8988T (cell line): ENCODE results near the gene LRRC61.

Experiments used
- DNase-seq: peaks from one replicate; pipeline ENCODE4 v3.0.0; 2011

The LRRC61 gene

DNA sequence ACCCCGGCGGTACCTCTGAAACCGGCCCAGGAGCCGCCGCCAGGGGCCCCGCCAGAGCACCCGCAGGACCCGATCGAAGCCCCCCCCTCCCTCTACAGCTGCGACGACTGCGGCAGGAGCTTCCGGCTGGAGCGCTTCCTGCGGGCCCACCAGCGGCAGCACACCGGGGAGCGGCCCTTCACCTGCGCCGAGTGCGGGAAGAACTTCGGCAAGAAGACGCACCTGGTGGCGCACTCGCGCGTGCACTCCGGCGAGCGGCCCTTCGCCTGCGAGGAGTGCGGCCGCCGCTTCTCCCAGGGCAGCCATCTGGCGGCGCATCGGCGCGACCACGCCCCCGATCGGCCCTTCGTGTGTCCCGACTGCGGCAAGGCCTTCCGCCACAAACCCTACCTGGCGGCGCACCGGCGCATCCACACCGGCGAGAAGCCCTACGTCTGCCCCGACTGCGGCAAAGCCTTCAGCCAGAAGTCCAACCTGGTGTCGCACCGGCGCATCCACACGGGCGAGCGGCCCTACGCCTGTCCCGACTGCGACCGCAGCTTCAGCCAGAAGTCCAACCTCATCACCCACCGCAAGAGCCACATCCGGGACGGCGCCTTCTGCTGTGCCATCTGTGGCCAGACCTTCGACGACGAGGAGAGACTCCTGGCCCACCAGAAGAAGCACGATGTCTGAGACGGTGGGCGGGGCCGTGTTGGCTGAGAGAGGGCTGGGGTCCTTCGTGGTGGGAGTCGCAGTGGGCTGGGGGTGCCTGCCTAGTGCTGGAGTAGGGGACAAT lies 49.3 kb downstream of the LRRC61 start:
- DNase-seq = no peak

- no peak for DNase-seq
These were observed 50.1 kb downstream of the LRRC61 start for GRCh38 chr7:150373049-150373801.

DNA sequence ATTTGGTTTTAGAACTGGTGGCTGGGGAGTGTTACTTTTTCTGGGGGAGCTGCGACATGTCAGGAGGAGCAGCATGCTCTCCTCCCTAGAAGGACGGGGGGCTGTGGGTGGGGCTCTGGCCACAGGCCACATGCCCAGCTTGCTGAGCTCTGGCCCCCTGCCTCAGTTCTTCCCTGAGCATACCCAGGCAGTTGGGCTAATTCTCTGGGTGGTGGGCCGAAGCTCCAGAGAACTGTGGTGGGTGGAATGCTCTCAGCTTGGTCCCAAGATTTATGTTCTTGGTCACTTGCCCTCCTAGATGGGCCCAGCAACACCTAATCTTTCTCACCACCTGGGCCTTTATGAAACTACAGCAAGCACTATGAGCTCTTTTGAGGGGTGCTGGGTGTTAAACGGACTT lies 50.9 kb downstream of the LRRC61 start:
- DNase-seq = no peak

DNA sequence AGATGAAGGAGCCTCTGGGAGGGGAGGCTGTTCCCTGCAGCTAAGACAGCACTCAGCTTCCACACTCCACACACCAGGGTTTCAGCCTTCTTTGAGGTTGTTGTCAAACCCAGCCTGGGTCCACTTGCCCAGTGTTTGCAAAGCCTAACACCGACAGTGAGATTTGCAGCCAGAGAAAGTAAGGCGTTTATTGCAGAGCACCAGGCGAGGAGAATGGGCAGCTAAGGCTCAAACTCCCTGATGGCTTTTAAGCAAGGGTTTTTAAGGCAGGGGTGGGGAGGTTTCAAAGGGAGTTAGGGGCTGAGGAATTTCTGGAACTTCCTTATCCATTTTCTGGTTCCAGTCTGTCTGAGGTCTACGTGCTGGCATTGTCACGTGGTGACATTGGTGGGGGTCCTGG lies 51.3 kb downstream of the LRRC61 start:
- no peak for DNase-seq

DNA sequence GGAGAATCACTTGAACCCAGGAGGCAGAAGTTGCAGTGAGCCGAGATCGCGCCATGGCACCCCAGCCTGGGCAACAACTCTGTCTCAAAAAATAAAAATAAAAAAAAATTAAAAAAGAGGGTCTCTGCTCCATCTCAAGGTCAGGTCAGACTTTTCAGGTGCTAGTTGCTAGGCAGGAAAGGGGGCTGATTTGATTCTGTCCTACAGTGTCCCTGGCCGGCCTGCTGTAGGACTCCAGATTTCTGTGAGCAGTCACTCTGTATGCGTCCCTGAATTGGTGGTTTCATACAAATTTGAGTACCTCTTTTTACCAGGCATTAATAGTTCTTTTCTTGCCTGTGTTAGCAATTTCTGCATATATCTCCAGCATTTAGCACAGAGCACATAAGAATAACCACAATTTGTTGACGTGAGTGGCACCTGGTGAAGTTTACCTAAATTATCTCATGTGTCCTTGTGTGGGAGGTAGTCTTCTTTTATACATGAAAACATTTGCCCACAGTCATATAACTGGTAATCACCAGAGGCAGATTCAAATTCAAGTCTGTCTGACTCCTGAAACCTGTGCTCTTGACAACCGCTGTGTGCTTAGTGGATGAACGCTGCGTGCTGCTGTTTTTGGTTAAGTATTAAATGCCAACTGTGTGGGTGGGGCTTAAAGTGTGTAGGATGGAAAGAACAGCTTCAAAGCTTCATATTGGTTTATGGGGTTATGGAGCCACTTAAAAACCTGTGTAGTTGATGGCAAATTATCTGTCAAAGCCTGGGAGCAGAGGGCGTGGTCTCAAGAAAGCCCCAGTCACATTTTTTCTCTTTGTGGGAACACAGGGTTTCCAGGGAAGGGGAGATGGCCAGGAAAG lies 52.7 kb downstream of the LRRC61 start:
- DNase-seq = no peak

DNA sequence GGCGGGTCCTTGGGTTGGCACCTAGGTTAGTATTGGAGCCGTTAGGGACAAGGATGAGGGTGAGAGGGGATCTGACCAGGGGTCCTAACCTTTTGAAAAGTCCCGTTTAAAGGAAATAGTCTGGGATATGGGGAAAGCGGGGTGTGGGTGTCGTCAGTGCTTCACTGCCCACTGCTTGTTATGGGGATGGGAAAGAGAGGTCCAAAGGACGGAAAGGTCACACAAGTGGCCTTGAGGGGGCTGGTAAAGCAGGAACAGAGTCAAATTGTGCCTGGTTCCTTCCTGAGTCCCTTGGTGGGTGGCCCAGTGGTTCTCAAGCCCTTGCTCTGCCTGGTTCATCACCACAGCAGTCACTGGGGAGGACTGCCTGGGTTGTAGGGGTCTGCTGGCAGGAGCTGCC lies 53.4 kb downstream of the LRRC61 start:
- DNase-seq = no peak

DNA sequence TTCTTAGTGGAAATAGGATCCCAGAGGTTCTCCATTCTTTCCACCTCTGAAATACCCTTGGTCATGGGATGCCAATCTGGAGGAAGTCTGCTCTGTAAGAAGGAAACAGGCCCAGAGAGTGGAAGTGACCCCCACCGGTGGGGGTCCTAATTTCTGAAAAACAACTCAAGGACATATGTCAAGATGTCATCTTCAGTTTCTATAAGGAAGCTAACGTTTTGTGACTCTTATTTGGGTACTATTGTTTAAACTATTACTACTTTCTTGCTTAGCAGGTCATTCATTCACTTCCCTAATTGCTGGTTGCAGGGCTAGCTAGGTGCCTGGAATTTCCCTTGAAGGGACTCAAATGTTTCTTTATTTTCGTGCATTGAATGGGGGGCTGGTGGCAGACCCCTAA lies 54.0 kb downstream of the LRRC61 start:
- no peak for DNase-seq

GRCh38 chr7:150377635-150378034 lies 54.5 kb downstream of the LRRC61 start:
- no peak for DNase-seq

- peak; percentile 57 for DNase-seq
These were observed 55.1 kb downstream of the LRRC61 start for GRCh38 chr7:150378115-150378852.

GRCh38 chr7:150378853-150379440 lies 55.8 kb downstream of the LRRC61 start, which contains the start of gene ZNF775:
Gene ZNF775 (plus strand): TSS chr7:150379330. CDS start chr7:150388471, 9,141 bp downstream.
- DNase-seq = peak; percentile 97

GRCh38 chr7:150379441-150380379 lies 56.6 kb downstream of the LRRC61 start:
- no peak for DNase-seq

- DNase-seq = no peak
These were observed 57.3 kb downstream of the LRRC61 start for GRCh38 chr7:150380463-150380862.

DNA sequence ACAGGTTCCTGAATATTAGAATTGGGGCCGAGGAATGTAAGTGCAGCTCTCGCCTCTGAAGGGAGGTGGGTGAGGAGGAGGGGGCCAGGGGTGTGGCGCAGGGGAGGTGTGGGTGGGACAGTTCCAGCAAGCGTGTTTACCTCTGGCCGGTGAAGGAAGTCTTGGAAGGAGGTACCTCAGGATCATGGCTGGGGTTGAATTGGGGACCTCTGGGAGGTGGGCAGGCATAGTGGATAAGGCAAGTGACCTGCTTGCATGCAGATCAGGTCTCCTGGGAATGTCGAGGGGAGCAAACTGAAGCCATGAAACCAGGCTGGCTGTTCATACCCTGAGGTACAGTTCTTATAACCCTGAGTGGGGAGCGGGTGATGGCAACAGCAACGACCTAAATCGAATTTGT lies 57.9 kb downstream of the LRRC61 start:
- DNase-seq = no peak

DNA sequence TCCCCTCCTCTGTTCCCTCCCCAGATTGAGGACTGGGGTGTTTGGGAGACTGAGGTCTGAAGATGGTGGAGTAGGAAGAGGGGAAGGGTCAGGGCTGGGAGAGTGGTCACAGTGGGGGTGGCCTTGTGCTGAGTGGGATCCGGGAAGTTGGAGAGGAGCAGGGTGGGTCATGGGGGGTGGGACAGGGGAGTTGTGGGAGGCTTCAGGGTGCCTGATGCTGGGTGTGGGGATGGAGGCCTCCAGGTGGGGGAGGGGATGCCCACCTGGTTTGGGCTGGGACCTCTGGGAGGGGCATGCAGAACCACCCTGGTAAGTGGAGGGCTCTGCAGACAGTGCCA lies 58.6 kb downstream of the LRRC61 start:
- no peak for DNase-seq

DNA sequence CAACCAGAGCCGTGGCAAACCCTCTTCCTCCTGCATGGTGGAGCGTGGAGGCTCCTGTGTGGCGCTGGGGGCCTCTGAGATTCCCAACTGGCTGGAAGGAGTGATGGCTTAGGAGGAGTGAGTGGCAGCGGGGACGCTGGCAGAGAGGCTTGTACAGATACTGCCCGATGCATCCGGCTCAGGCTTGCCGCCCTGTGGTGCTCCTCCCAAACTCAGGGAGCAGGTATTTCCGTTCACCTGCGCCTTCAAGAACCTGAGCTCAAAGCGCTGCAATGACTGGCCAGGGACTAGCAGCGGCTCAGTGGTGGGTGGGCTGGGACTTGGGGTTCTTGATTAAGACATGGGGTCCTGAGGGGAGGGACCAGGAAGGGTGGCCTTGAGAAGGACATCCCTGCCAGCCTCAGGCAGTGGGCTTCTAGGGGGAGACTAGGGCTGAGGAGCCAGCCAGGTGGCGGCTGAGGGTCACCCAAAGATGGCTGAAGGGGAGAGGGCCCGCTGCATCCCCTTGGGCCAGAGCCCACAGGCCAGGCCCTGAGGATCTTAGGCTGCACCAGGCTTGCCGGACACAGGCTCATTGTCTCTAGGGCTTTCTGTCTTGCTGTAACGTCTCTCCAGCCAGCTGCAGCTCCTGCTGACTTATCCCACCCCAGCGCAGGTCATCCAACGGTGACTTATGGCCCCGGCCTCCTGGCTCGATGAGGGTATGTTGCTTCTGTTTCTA lies 59.1 kb downstream of the LRRC61 start:
- no peak for DNase-seq

DNA sequence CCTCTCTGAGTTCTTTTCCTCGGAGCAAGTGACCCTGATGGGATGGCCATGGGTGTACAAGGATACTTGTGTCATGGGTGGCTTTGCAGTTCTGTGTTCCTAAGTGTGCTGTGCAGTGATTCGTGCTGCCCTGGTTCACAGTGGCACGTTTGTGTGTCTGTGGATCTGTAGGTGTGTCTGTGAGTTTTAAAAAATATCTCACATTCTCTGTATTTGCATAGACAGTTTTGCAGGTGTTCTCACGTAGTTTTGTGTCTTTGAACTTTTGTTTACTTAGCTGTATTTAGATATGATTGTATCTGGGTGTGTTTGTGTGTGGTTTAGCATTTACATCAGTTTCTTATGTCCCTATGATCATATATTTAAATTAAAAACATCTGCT lies 59.7 kb downstream of the LRRC61 start:
- DNase-seq = no peak

- DNase-seq = no peak
These were observed 60.7 kb downstream of the LRRC61 start for GRCh38 chr7:150383710-150384397.

- DNase-seq = no peak
These were observed 61.5 kb downstream of the LRRC61 start for GRCh38 chr7:150384406-150385301.

DNA sequence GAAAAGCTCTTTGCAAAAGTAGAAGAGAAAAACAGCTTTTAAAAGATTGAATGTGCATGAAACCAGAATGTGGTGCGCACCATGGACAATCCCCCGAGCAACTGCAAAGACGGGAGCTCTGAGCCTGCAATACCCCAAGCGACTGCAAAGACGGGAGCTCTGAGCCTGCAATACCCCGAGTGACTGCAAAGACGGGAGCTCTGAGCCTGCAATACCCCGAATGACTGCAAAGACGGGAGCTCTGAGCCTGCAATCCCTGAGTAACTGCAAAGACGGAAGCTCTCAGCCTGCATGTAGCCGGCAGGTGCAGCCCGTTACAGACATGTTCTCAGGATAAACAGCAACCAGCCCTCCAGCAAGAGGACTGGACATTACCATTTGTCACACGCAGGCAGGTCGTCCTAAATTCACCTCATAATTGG lies 62.2 kb downstream of the LRRC61 start:
- DNase-seq = no peak
